Body of pancreas (tissue), 4 donors: ENCODE results near the gene OTOGL.
"Not testable (repeated sequence)": the region's sequence is repeated elsewhere in the genome, so short reads cannot be mapped to it uniquely, and the experiment has no call there.

Experiments
- CTCF ChIP-seq, 7 experiments: fragments of 450-650 bp in 4 of 7; fragments of 200-600 bp in 3 of 7; sonication (generic) in 3 of 7; IDR thresholded peaks; one replicate each; pipeline ENCODE4 v1.5.1; 2016 to 2019; ENCODE audit warnings: antibody characterized with exemption in 7 of 7
- POLR2A ChIP-seq, 3 donors: fragments of 450-650 bp; IDR thresholded peaks; one replicate each; pipeline ENCODE4 v1.6.1; 2016; ENCODE audit warnings: antibody characterized with exemption in 3 of 3, mild to moderate bottlenecking in 2 of 3

GRCh38 chr12:80249581-80249980 lies 150.2 kb downstream of the OTOGL start:
- TF ChIP-seq CTCF, POLR2A (IDR thresholded peaks at IDR 0.05): not testable (repeated sequence)
